Central memory CD8-positive, alpha-beta T cell (primary cell): ENCODE results near the gene ZNF837.
A peak's percentile ranks its signal among the peaks of the same experiment; 100 is the strongest.
"Not testable (repeated sequence)": the region's sequence is repeated elsewhere in the genome, so short reads cannot be mapped to it uniquely, and the experiment has no call there.

Experiments
- ATAC-seq: fragments of 150-1000 bp; cut with Tn5 transposase; replicated peaks from 2 replicates; pipeline ENCODE4 v1.10.0; 2022; ENCODE audit warnings: mild to moderate bottlenecking, moderate FRiP score, moderate number of reproducible peaks; ENCODE audit not compliant: poor library complexity, severe bottlenecking; ENCODE audit errors: extremely low read depth
- DNase-seq, 2 donors: peaks; one replicate each; pipeline ENCODE4 v3.0.0; 2021; ENCODE audit warnings: low spot score in 2 of 2
- H3K27ac Mint-ChIP-seq: one replicate; pipeline ENCODE4 v1.8.0; 2022; ENCODE audit warnings: low read depth, mild to moderate bottlenecking, moderate library complexity, mixed read lengths
- H3K27me3 Mint-ChIP-seq: one replicate; pipeline ENCODE4 v1.8.0; 2022; ENCODE audit warnings: mixed read lengths
- H3K36me3 Mint-ChIP-seq: one replicate; pipeline ENCODE4 v1.8.0; 2022; ENCODE audit warnings: mild to moderate bottlenecking, moderate library complexity, mixed read lengths; ENCODE audit not compliant: insufficient read depth
- H3K4me1 Mint-ChIP-seq: one replicate; pipeline ENCODE4 v1.8.0; 2022; ENCODE audit warnings: mixed read lengths
- H3K4me3 Mint-ChIP-seq: one replicate; pipeline ENCODE4 v1.8.0; 2022; ENCODE audit warnings: mild to moderate bottlenecking, moderate library complexity, mixed read lengths
- H3K9me3 Mint-ChIP-seq: one replicate; pipeline ENCODE4 v1.8.0; 2022; ENCODE audit warnings: mixed read lengths

The ZNF837 gene

GRCh38 chr19:58348080-58348479, 32.8 kb downstream of the ZNF837 start:
- peaks cover 24% of the 10 kb centered on the region for H3K4me1 Mint-ChIP-seq
- not testable (repeated sequence) for H3K9me3 Mint-ChIP-seq, DNase-seq, H3K27me3 Mint-ChIP-seq, H3K36me3 Mint-ChIP-seq
- H3K27ac Mint-ChIP-seq: peak overlapping the region; percentile 91
- peak; percentile 6 for ATAC-seq
- peak overlapping the region; percentile 86 for H3K4me3 Mint-ChIP-seq

GRCh38 chr19:58346961-58347929, 33.6 kb downstream of the ZNF837 start:
- peak; percentile 85 for ATAC-seq
- peak overlapping the region; percentile 91 for H3K27ac Mint-ChIP-seq
- H3K4me3 Mint-ChIP-seq: peak overlapping the region; percentile 86
- H3K36me3 Mint-ChIP-seq: peaks cover 4% of the 10 kb centered on the region
- peaks cover 24% of the 10 kb centered on the region for H3K4me1 Mint-ChIP-seq
- no peaks in the 10 kb centered on the region for H3K9me3 Mint-ChIP-seq
- H3K27me3 Mint-ChIP-seq: no peaks in the 10 kb centered on the region
- peak; percentile 37 to 49 for DNase-seq

DNA sequence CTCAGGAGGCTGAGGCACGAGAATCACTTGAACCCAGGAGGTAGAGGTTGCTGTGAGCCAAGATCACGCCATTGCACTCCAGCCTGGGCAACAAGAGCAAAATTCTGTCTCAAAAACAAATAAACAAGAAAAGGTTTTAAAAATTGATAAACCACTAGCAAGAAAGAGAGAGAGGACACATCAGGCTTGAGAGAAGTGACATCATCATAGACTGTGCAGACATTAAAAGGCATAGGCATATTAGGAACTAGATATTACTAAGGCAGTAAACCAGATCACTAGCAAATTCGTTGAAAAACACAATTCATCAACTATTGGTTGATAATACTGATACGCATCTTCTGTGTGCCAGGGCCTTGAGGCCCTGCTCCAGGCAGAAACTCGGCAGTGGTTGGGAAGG, 35.3 kb downstream of the ZNF837 start:
- peaks cover 4% of the 10 kb centered on the region for H3K36me3 Mint-ChIP-seq
- H3K27ac Mint-ChIP-seq: peak overlapping the region; percentile 56
- peaks cover 24% of the 10 kb centered on the region for H3K4me1 Mint-ChIP-seq
- no peaks in the 10 kb centered on the region for H3K27me3 Mint-ChIP-seq
- DNase-seq (no peak), ATAC-seq (no peak)
- no peaks in the 10 kb centered on the region for H3K9me3 Mint-ChIP-seq
- H3K4me3 Mint-ChIP-seq: peak overlapping the region; percentile 86

DNA sequence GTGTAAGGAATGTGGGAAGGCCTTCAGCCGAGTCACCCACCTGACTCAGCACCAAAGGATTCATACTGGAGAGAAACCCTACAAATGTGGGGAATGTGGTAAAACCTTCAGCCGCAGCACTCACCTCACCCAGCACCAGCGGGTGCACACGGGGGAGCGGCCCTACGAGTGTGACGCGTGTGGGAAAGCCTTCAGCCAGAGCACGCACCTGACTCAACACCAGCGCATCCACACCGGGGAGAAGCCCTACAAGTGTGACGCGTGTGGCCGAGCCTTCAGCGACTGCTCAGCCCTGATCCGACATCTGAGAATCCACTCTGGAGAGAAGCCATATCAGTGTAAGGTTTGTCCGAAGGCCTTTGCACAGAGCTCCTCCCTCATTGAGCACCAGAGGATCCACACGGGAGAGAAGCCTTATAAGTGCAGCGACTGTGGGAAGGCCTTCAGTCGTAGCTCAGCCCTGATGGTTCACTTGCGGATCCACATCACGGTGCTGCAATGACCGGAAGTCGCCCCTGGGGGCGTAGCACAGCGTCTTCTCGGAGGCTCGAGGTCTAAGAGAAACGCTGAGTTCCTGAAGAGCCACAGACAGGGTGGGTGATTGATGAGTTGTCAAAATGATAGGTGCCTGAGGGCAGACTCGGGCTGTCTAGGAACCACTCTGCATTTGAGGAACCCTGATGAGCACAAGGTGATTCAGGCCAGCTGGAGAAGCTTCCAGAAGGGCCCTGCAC, 41.8 kb downstream of the ZNF837 start:
- no peaks in the 10 kb centered on the region for H3K27me3 Mint-ChIP-seq

GRCh38 chr19:58338336-58338735, 42.5 kb downstream of the ZNF837 start:
- Mint-ChIP-seq H3K4me3 (no peak overlapping the region), H3K9me3 (no peaks in the 10 kb centered on the region), H3K27ac (no peak overlapping the region), H3K4me1 (peaks cover 6% of the 10 kb centered on the region), H3K27me3 (no peaks in the 10 kb centered on the region), H3K36me3 (peaks cover 6% of the 10 kb centered on the region)
- DNase-seq: no peak
- ATAC-seq: no peak

More for the DNA sequence above, 41.8 kb downstream of the ZNF837 start:
- ATAC-seq (no peak), DNase-seq (no peak)
- peak overlapping the region; percentile 49 for H3K27ac Mint-ChIP-seq
- peaks cover 6% of the 10 kb centered on the region for H3K36me3 Mint-ChIP-seq
- H3K4me3 Mint-ChIP-seq: no peak overlapping the region
- H3K4me1 Mint-ChIP-seq: peaks cover 6% of the 10 kb centered on the region
- H3K9me3 Mint-ChIP-seq: no peaks in the 10 kb centered on the region

- no peak for DNase-seq
- Mint-ChIP-seq H3K4me1 (peaks cover 6% of the 10 kb centered on the region), H3K36me3 (peaks cover 6% of the 10 kb centered on the region), H3K27me3 (no peaks in the 10 kb centered on the region), H3K9me3 (no peaks in the 10 kb centered on the region), H3K27ac (no peak overlapping the region), H3K4me3 (no peak overlapping the region)
- no peak for ATAC-seq
These were observed 44.0 kb downstream of the ZNF837 start for GRCh38 chr19:58336820-58337219.

GRCh38 chr19:58336216-58336615, 44.6 kb downstream of the ZNF837 start:
- H3K4me1 Mint-ChIP-seq: peaks cover 6% of the 10 kb centered on the region
- H3K36me3 Mint-ChIP-seq: peaks cover 6% of the 10 kb centered on the region
- H3K9me3 Mint-ChIP-seq: no peaks in the 10 kb centered on the region
- no peaks in the 10 kb centered on the region for H3K27me3 Mint-ChIP-seq
- no peak for DNase-seq
- no peak overlapping the region for H3K4me3 Mint-ChIP-seq
- ATAC-seq: no peak
- H3K27ac Mint-ChIP-seq: no peak overlapping the region

- no peak for ATAC-seq
- Mint-ChIP-seq H3K36me3 (peaks cover 6% of the 10 kb centered on the region), H3K27ac (no peak overlapping the region), H3K27me3 (no peaks in the 10 kb centered on the region), H3K4me1 (peaks cover 6% of the 10 kb centered on the region), H3K4me3 (no peak overlapping the region), H3K9me3 (no peaks in the 10 kb centered on the region)
- DNase-seq: no peak
These were observed 45.2 kb downstream of the ZNF837 start for GRCh38 chr19:58335630-58336029.

- Mint-ChIP-seq H3K27me3 (no peaks in the 10 kb centered on the region), H3K36me3 (peaks cover 6% of the 10 kb centered on the region), H3K27ac (no peak overlapping the region), H3K4me3 (no peak overlapping the region), H3K9me3 (no peaks in the 10 kb centered on the region), H3K4me1 (peaks cover 2% of the 10 kb centered on the region)
- ATAC-seq (no peak), DNase-seq (no peak)
These were observed 46.1 kb downstream of the ZNF837 start for GRCh38 chr19:58334691-58335249.

- ATAC-seq: no peak
- DNase-seq: no peak
- H3K4me1 Mint-ChIP-seq: peaks cover 7% of the 10 kb centered on the region
- H3K27me3 Mint-ChIP-seq: no peaks in the 10 kb centered on the region
- no peaks in the 10 kb centered on the region for H3K9me3 Mint-ChIP-seq
- H3K36me3 Mint-ChIP-seq: peaks cover 2% of the 10 kb centered on the region
- no peak overlapping the region for H3K27ac Mint-ChIP-seq
- no peak overlapping the region for H3K4me3 Mint-ChIP-seq
These were observed 48.1 kb downstream of the ZNF837 start for GRCh38 chr19:58332697-58333096.

DNA sequence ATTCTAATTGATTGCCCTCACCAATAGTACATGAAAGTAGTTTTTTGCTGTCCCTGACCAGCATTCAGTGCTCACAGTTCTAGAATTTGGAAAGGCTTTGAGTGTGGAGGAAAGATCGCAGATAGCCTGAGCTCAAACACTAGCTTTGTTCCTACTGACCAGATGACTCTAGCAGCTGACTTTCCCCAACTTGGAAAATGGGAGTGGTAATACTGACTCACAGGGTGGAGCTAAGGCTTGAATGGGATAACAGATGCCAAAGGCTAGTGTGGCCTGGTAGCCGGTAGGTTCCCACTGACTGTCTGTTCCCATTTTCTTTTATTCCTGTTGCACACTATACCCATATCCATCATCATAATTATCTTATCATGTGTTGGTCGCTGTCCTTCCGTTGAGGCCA, 50.4 kb downstream of the ZNF837 start:
- peaks cover 7% of the 10 kb centered on the region for H3K4me1 Mint-ChIP-seq
- no peak overlapping the region for H3K4me3 Mint-ChIP-seq
- H3K27ac Mint-ChIP-seq: no peak overlapping the region
- no peaks in the 10 kb centered on the region for H3K27me3 Mint-ChIP-seq
- no peak for ATAC-seq
- H3K36me3 Mint-ChIP-seq: no peaks in the 10 kb centered on the region
- no peaks in the 10 kb centered on the region for H3K9me3 Mint-ChIP-seq
- DNase-seq: no peak

GRCh38 chr19:58328999-58329398, 51.8 kb downstream of the ZNF837 start:
- Mint-ChIP-seq H3K36me3 (no peaks in the 10 kb centered on the region), H3K27ac (no peak overlapping the region), H3K4me1 (peaks cover 7% of the 10 kb centered on the region), H3K9me3 (no peaks in the 10 kb centered on the region), H3K4me3 (no peak overlapping the region), H3K27me3 (no peaks in the 10 kb centered on the region)
- ATAC-seq (no peak), DNase-seq (no peak)
